GM23248 (cell line): ENCODE results near the gene EME2. TPM values are rescaled to one million over a fixed set of nuclear protein-coding genes. Genes with fewer than 3 reads are reported as not detected.

Source experiments
- DNase-seq: peaks from one replicate; pipeline ENCODE4 v3.0.0-alpha.2; 2015
- H2AFZ ChIP-seq: fragments of 200-600 bp; sonication (generic); 2 replicates; pipeline ENCODE4 v1.6.1; 2016; ENCODE audit warnings: antibody characterized with exemption
- H3F3A ChIP-seq: fragments of 200-600 bp; sonication (generic); 2 replicates; pipeline ENCODE4 v1.6.1; 2016; ENCODE audit warnings: mild to moderate bottlenecking, antibody characterized with exemption, mixed run types; ENCODE audit not compliant: insufficient read depth
- H3K27ac ChIP-seq: fragments of 200-600 bp; sonication (generic); 2 replicates; pipeline ENCODE4 v1.5.1; 2016; ENCODE audit warnings: mild to moderate bottlenecking
- H3K27me3 ChIP-seq: fragments of 200-600 bp; sonication (generic); replicated peaks from 2 replicates; pipeline ENCODE4 v1.6.1; 2016; ENCODE audit warnings: mild to moderate bottlenecking; ENCODE audit not compliant: insufficient read depth
- H3K36me3 ChIP-seq: fragments of 200-600 bp; sonication (generic); 2 replicates; pipeline ENCODE4 v1.6.1; 2016; ENCODE audit warnings: low read depth, mild to moderate bottlenecking
- H3K4me1 ChIP-seq: fragments of 200-600 bp; sonication (generic); 2 replicates; pipeline ENCODE4 v1.6.1; 2016; ENCODE audit warnings: mild to moderate bottlenecking; ENCODE audit not compliant: insufficient read depth
- H3K4me2 ChIP-seq: fragments of 200-600 bp; sonication (generic); one replicate; pipeline ENCODE4 v1.6.1; 2016; ENCODE audit warnings: mild to moderate bottlenecking; ENCODE audit not compliant: unreplicated experiment
- H3K4me3 ChIP-seq: fragments of 200-600 bp; sonication (generic); 2 replicates; pipeline ENCODE4 v1.5.1; 2016; ENCODE audit warnings: mild to moderate bottlenecking
- H3K79me2 ChIP-seq: fragments of 200-600 bp; sonication (generic); 2 replicates; pipeline ENCODE4 v1.6.1; 2016; ENCODE audit warnings: mild to moderate bottlenecking; ENCODE audit not compliant: insufficient read depth
- H3K9ac ChIP-seq: fragments of 200-600 bp; sonication (generic); 2 replicates; pipeline ENCODE4 v1.6.1; 2016; ENCODE audit warnings: mild to moderate bottlenecking
- H3K9me2 ChIP-seq: fragments of 200-600 bp; sonication (generic); 2 replicates; pipeline ENCODE4 v1.6.1; 2016; ENCODE audit warnings: mixed run types, mild to moderate bottlenecking, moderate library complexity; ENCODE audit not compliant: insufficient read depth
- H3K9me3 ChIP-seq: fragments of 200-600 bp; sonication (generic); one replicate; pipeline ENCODE4 v1.6.1; 2017; ENCODE audit warnings: low read depth
- H4K20me1 ChIP-seq: fragments of 200-600 bp; sonication (generic); 2 replicates; pipeline ENCODE4 v1.6.0; 2016; ENCODE audit not compliant: insufficient read depth
- EZH2 ChIP-seq: fragments of 200-600 bp; sonication (generic); IDR thresholded peaks from 2 replicates; pipeline ENCODE4 v1.6.1; 2018; ENCODE audit warnings: antibody characterized with exemption, mild to moderate bottlenecking; ENCODE audit not compliant: insufficient read depth, poor library complexity, severe bottlenecking
- EZH2phosphoT487 ChIP-seq: fragments of 200-600 bp; sonication (generic); IDR thresholded peaks from 2 replicates; pipeline ENCODE4 v1.6.1; 2018; ENCODE audit warnings: antibody characterized with exemption, moderate library complexity, mild to moderate bottlenecking, low read depth; ENCODE audit not compliant: insufficient read depth
- WGBS, 2 experiments: methylation state at CpG; one replicate each; pipeline ENCODE4 v1.1.6; 2015 to 2017; ENCODE audit warnings: low lambda C conversion rate in 2 of 2, low coverage in 1 of 2; ENCODE audit errors: missing lambda C conversion rate in 2 of 2; 5-methylcytosine and 5-hydroxymethylcytosine counted together
- in situ Hi-C: fragments of 300-500 bp; cut with MboI; formaldehyde crosslinking; loops from 2 replicates; pipeline ENCODE4 v1.15.0; 2020
- polyA plus RNA-seq: library from polyadenylated mRNA; unstranded; fragments of >200 nt; fragmentation: Nextera tagmentation; extraction: Ambion mirVana; gene quantifications from 2 replicates; pipeline ENCODE4 v1.2.1, GENCODE V29; 2016
- total RNA-seq: library from RNA; depleted of rRNA; stranded (reverse); fragments of >200 nt; shearing (Covaris generic); gene quantifications from 2 replicates; pipeline ENCODE4 v1.2.3, GENCODE V29; 2014

EME2 gene
- total and polyA plus RNA-seq, 2 experiments from 2014 or later, result 3.1 to 9.3 TPM

- H3K36me3 ChIP-seq, result no peaks in the 10 kb centered on the region; the same call in 1 of the 2 replicates
Measured at GRCh38 chr16:1727651-1728624, 44.7 kb upstream of the EME2 start.

GRCh38 chr16:1729026-1729425 is 43.6 kb upstream of the EME2 start:
- H3K9ac ChIP-seq, result no peak overlapping the region
- no peak overlapping the region for H3K4me2 ChIP-seq
- no peaks in the 10 kb centered on the region for H3K27me3 ChIP-seq
- H2AFZ ChIP-seq, result no peak overlapping the region
- DNase-seq, result no peak
- peaks cover under 1% of the 10 kb centered on the region; the same call in 1 of the 2 replicates for H4K20me1 ChIP-seq
- H3K9me3 ChIP-seq, result no peaks in the 10 kb centered on the region
- in situ Hi-C loops, result no loop called here
- H3K36me3 ChIP-seq, result no peaks in the 10 kb centered on the region; the same call in 1 of the 2 replicates
- H3K9me2 ChIP-seq, result no peaks in the 10 kb centered on the region
- TF ChIP-seq EZH2, result no peak
- no peaks in the 10 kb centered on the region for H3F3A ChIP-seq
- WGBS, 2 experiments, result 98 to 99% methylated on average over 17 to 18 of the region's 18 CpGs
- no peak overlapping the region for H3K4me3 ChIP-seq
- H3K79me2 ChIP-seq, result peaks cover 41% of the 10 kb centered on the region
- no peaks in the 10 kb centered on the region for H3K4me1 ChIP-seq
- no peak overlapping the region for H3K27ac ChIP-seq

More at GRCh38 chr16:1727651-1728624, 44.7 kb upstream of the EME2 start:
- Histone ChIP-seq H3K27me3 (no peaks in the 10 kb centered on the region), H2AFZ (no peak overlapping the region), H3K27ac (no peak overlapping the region), H3K9me3 (no peaks in the 10 kb centered on the region), H4K20me1 (peaks cover 3% of the 10 kb centered on the region), H3K4me1 (0 out of 2 replicates have a peak, but pooled peaks cover 4% of the 10 kb centered on the region), H3K9me2 (no peaks in the 10 kb centered on the region), H3K4me2 (no peak overlapping the region), H3K4me3 (no peak overlapping the region), H3K9ac (no peak overlapping the region), H3F3A (no peaks in the 10 kb centered on the region; the same call in 1 of the 2 replicates), H3K79me2 (peaks cover 48% of the 10 kb centered on the region)
- DNase-seq, result no peak
- TF ChIP-seq EZH2 (no peak), EZH2phosphoT487 (no peak)
- in situ Hi-C loops, result no loop called here
- WGBS, 2 experiments, result 88 to 91% methylated on average over 36 to 37 of the region's 37 CpGs

- DNase-seq, result no peak
- 92 to 93% methylated on average over 18 to 35 of the region's 35 CpGs for WGBS, 2 experiments
- H3K9me2 ChIP-seq, result no peaks in the 10 kb centered on the region
Measured at GRCh38 chr16:1729445-1729844, 43.2 kb upstream of the EME2 start.

DNA sequence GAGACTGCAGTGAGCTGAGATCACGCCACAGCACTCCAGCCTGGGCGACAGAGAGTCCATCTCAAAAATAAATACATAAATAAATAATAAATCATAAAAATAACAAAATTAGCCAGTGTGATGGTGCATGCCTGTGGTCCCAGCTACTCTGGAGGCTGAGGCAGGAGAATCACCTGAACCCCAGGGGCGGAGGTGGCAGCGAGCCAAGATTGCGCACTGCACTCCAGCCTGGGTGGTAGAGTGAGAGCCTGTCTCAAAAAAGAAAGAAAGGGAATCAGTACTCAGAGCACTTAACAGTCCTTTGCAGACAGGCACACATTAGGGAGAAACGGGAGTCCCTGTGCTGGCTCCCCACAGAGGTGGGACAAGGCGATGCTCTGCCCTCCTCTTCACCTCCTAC is 41.5 kb upstream of the EME2 start:
- H3K27ac ChIP-seq, result no peak overlapping the region
- in situ Hi-C loops, result no loop called here
- H3K9me2 ChIP-seq, result no peaks in the 10 kb centered on the region
- no peak for DNase-seq
- no peak overlapping the region for H3K9ac ChIP-seq
- no peaks in the 10 kb centered on the region for H3K27me3 ChIP-seq
- no peak overlapping the region for H3K4me3 ChIP-seq
- no peak overlapping the region for H3K4me2 ChIP-seq
- TF ChIP-seq EZH2phosphoT487, result no peak
- no peak for TF ChIP-seq EZH2
- H3K79me2 ChIP-seq, result peaks cover 21% of the 10 kb centered on the region
- no peak overlapping the region for H2AFZ ChIP-seq
- WGBS, 2 experiments, result 96% methylated on average over 7 of the region's 7 CpGs
- no peaks in the 10 kb centered on the region for H3K4me1 ChIP-seq
- H3K9me3 ChIP-seq, result no peaks in the 10 kb centered on the region
- no peaks in the 10 kb centered on the region for H4K20me1 ChIP-seq
- no peaks in the 10 kb centered on the region; the same call in 1 of the 2 replicates for H3K36me3 ChIP-seq
- H3F3A ChIP-seq, result peaks cover 10% of the 10 kb centered on the region; the same call in 1 of the 2 replicates

More at GRCh38 chr16:1729445-1729844, 43.2 kb upstream of the EME2 start:
- no peak overlapping the region for H3K27ac ChIP-seq
- no peaks in the 10 kb centered on the region; the same call in 1 of the 2 replicates for H3K36me3 ChIP-seq
- no peaks in the 10 kb centered on the region for H3K4me1 ChIP-seq
- no peaks in the 10 kb centered on the region for H3K27me3 ChIP-seq
- H3K79me2 ChIP-seq, result peaks cover 37% of the 10 kb centered on the region
- no peaks in the 10 kb centered on the region for H3K9me3 ChIP-seq
- no peaks in the 10 kb centered on the region for H3F3A ChIP-seq
- no peak overlapping the region for H3K9ac ChIP-seq
- H3K4me3 ChIP-seq, result no peak overlapping the region
- H2AFZ ChIP-seq, result no peak overlapping the region
- TF ChIP-seq EZH2phosphoT487 (no peak), EZH2 (no peak)
- in situ Hi-C loops, result no loop called here
- no peaks in the 10 kb centered on the region for H4K20me1 ChIP-seq
- no peak overlapping the region for H3K4me2 ChIP-seq
